Neuronal stem cell (in vitro differentiated cells): ENCODE measurements around the gene AMD1.
"Not testable (repeated sequence)": the region's sequence is repeated elsewhere in the genome, so short reads cannot be mapped to it uniquely, and the experiment has no call there.

ENCODE experiments used
- DNase-seq: peaks from one replicate; pipeline ENCODE4 v3.0.0-alpha.2; 2013; ENCODE audit warnings: low spot score
- H2AFZ ChIP-seq: one replicate; pipeline ENCODE4 v1.6.1; 2013; ENCODE audit warnings: mild to moderate bottlenecking, low read length, inconsistent platforms
- H2AK5ac ChIP-seq: 2 replicates; pipeline ENCODE4 v1.6.1; 2013; ENCODE audit warnings: low read depth, mild to moderate bottlenecking, inconsistent platforms, low read length, moderate library complexity, mixed read lengths
- H2BK120ac ChIP-seq: 2 replicates; pipeline ENCODE4 v1.6.1; 2013; ENCODE audit warnings: low read depth, mild to moderate bottlenecking, inconsistent platforms, low read length, moderate library complexity, mixed read lengths
- H2BK12ac ChIP-seq: one replicate; pipeline ENCODE4 v1.6.1; 2013; ENCODE audit warnings: low read length, inconsistent platforms
- H2BK15ac ChIP-seq: 2 replicates; pipeline ENCODE4 v1.6.1; 2013; ENCODE audit warnings: mild to moderate bottlenecking, low read length, inconsistent platforms, mixed read lengths
- H2BK5ac ChIP-seq: one replicate; pipeline ENCODE4 v1.6.1; 2013; ENCODE audit warnings: inconsistent platforms, mild to moderate bottlenecking, low read length, moderate library complexity
- H3K14ac ChIP-seq: one replicate; pipeline ENCODE4 v1.6.1; 2013; ENCODE audit warnings: low read length, inconsistent platforms
- H3K18ac ChIP-seq: 2 replicates; pipeline ENCODE4 v1.6.1; 2013; ENCODE audit warnings: low read length, inconsistent platforms
- H3K23ac ChIP-seq: 2 replicates; pipeline ENCODE4 v1.6.1; 2013; ENCODE audit warnings: low read depth, mild to moderate bottlenecking, mixed read lengths, low read length, inconsistent platforms; ENCODE audit not compliant: poor library complexity
- H3K27ac ChIP-seq: replicated peaks from 3 replicates; pipeline ENCODE4 v1.5.1; 2013; ENCODE audit warnings: low read length, inconsistent platforms
- H3K27me3 ChIP-seq, 3 experiments: 2 replicates each; pipeline ENCODE4 v1.6.1; 2013; ENCODE audit warnings: low read length in 3 of 3, mild to moderate bottlenecking in 2 of 3, inconsistent platforms in 1 of 3, low read depth in 1 of 3, mixed read lengths in 1 of 3, moderate library complexity in 1 of 3; ENCODE audit not compliant: control insufficient read depth in 3 of 3, insufficient read depth in 3 of 3
- H3K36me3 ChIP-seq, 2 donors: replicated peaks in 1 of 2; 2 replicates each; pipeline ENCODE4 v1.6.1; 2013; ENCODE audit warnings: low read length in 2 of 2; ENCODE audit not compliant: control insufficient read depth in 2 of 2, insufficient read depth in 2 of 2
- H3K4ac ChIP-seq: 2 replicates; pipeline ENCODE4 v1.6.1; 2013; ENCODE audit warnings: inconsistent platforms, mild to moderate bottlenecking, low read length, moderate library complexity
- H3K4me1 ChIP-seq, 2 donors: 1 replicate in 1 of 2; 2 replicates in 1 of 2; pipeline ENCODE4 v1.6.1; 2013; ENCODE audit warnings: low read length in 2 of 2, low read depth in 1 of 2; ENCODE audit not compliant: control insufficient read depth in 2 of 2, insufficient read depth in 1 of 2
- H3K4me2 ChIP-seq: one replicate; pipeline ENCODE4 v1.6.1; 2013; ENCODE audit warnings: mild to moderate bottlenecking, low read length, inconsistent platforms; ENCODE audit not compliant: insufficient read depth, poor library complexity, severe bottlenecking
- H3K4me3 ChIP-seq, 2 donors: 2 replicates each; pipeline ENCODE4 v1.5.1; 2013; ENCODE audit warnings: low read length in 2 of 2, mild to moderate bottlenecking in 2 of 2, inconsistent platforms in 1 of 2, moderate library complexity in 1 of 2
- H3K79me1 ChIP-seq: one replicate; pipeline ENCODE4 v1.6.1; 2013; ENCODE audit warnings: low read depth, mild to moderate bottlenecking, inconsistent platforms, low read length, moderate library complexity
- H3K9ac ChIP-seq: one replicate; pipeline ENCODE4 v1.6.1; 2013; ENCODE audit warnings: mild to moderate bottlenecking, low read depth, low read length, inconsistent platforms; ENCODE audit not compliant: poor library complexity
- H3K9me3 ChIP-seq, 2 donors: replicated peaks in 1 of 2; 2 replicates each; pipeline versions ENCODE3 to v1.6.1; 2013; ENCODE audit warnings: low read length in 2 of 2, mild to moderate bottlenecking in 2 of 2, inconsistent platforms in 1 of 2, low read depth in 1 of 2, mixed read lengths in 1 of 2, moderate library complexity in 1 of 2; ENCODE audit not compliant: control insufficient read depth in 2 of 2, insufficient read depth in 1 of 2
- H4K8ac ChIP-seq: one replicate; pipeline ENCODE4 v1.6.1; 2013; ENCODE audit warnings: low read depth, mild to moderate bottlenecking, inconsistent platforms, low read length, moderate library complexity
- H4K91ac ChIP-seq: one replicate; pipeline ENCODE4 v1.6.1; 2013; ENCODE audit warnings: low read length, low read depth, mild to moderate bottlenecking, inconsistent platforms; ENCODE audit not compliant: poor library complexity
- WGBS, 2 donors: extraction: QIAGEN DNeasy Blood & Tissue Kit; methylation state at CpG; one replicate each; pipeline ENCODE4 v1.1.7; 2013; ENCODE audit warnings: missing lambda C conversion rate in 2 of 2, mixed read lengths in 1 of 2; ENCODE audit not compliant: insufficient read length in 2 of 2, insufficient replicate concordance in 1 of 2; ENCODE audit errors: extremely low coverage in 2 of 2; 5-methylcytosine and 5-hydroxymethylcytosine counted together

AMD1 gene

GRCh38 chr6:110902091-110902490, 27.5 kb downstream of the AMD1 start:
- no peak overlapping the region for H2AK5ac ChIP-seq
- H3K18ac ChIP-seq = no peak overlapping the region
- DNase-seq = no peak
- no peak overlapping the region for H3K27ac ChIP-seq
- H3K4me2 ChIP-seq = no peak overlapping the region
- H3K4ac ChIP-seq = no peak overlapping the region
- no peak overlapping the region for H3K9ac ChIP-seq
- H3K9me3 ChIP-seq = peaks cover 3 to 15% of the 10 kb centered on the region in 2 donors
- H3K4me1 ChIP-seq = no peaks in the 10 kb centered on the region
- H2AFZ ChIP-seq = no peak overlapping the region
- H2BK12ac ChIP-seq = no peak overlapping the region
- H2BK120ac ChIP-seq = no peak overlapping the region
- H4K8ac ChIP-seq = no peak overlapping the region
- no peak overlapping the region for H3K4me3 ChIP-seq
- H3K79me1 ChIP-seq = no peaks in the 10 kb centered on the region
- H3K14ac ChIP-seq = no peak overlapping the region
- no peak overlapping the region for H3K23ac ChIP-seq
- H2BK15ac ChIP-seq = no peak overlapping the region
- no peak overlapping the region for H2BK5ac ChIP-seq
- no peaks in the 10 kb centered on the region for H3K27me3 ChIP-seq
- H3K36me3 ChIP-seq = peaks cover 1 to 20% of the 10 kb centered on the region in 2 donors
- no peak overlapping the region for H4K91ac ChIP-seq
- no CpG with 5 or more reads among the region's 8 CpGs for WGBS, 2 donors

- H2BK120ac ChIP-seq, H3K79me1 ChIP-seq, H4K8ac ChIP-seq, H4K91ac ChIP-seq, H3K4me2 ChIP-seq, H2BK12ac ChIP-seq, H3K4me3 ChIP-seq, H3K9ac ChIP-seq, H3K18ac ChIP-seq, H2BK15ac ChIP-seq, H3K27ac ChIP-seq, H3K4ac ChIP-seq, H2BK5ac ChIP-seq, H3K36me3 ChIP-seq, DNase-seq, H3K23ac ChIP-seq, H3K14ac ChIP-seq, H3K4me1 ChIP-seq, H2AFZ ChIP-seq, H2AK5ac ChIP-seq, H3K27me3 ChIP-seq: not testable (repeated sequence)
- WGBS, 2 donors = no CpG with 5 or more reads among the region's 2 CpGs
- peaks cover 3 to 15% of the 10 kb centered on the region in 2 donors for H3K9me3 ChIP-seq
Observed at GRCh38 chr6:110906273-110906672, 31.7 kb downstream of the AMD1 start.

- Histone ChIP-seq H3K18ac (no peak overlapping the region), H3K36me3 (no peaks in the 10 kb centered on the region), H3K4me1 (peaks cover 0 to 2% of the 10 kb centered on the region in 2 donors), H2BK5ac (no peak overlapping the region), H2BK120ac (no peak overlapping the region), H4K91ac (no peak overlapping the region), H4K8ac (no peak overlapping the region), H3K79me1 (no peaks in the 10 kb centered on the region), H3K27me3 (no peaks in the 10 kb centered on the region), H2AFZ (no peak overlapping the region), H3K4me3 (no peak overlapping the region), H2AK5ac (no peak overlapping the region), H2BK12ac (no peak overlapping the region), H3K4ac (no peak overlapping the region), H3K9me3 (no peaks in the 10 kb centered on the region), H3K23ac (no peak overlapping the region), H3K4me2 (no peak overlapping the region), H3K27ac (no peak overlapping the region), H3K9ac (no peak overlapping the region), H2BK15ac (no peak overlapping the region), H3K14ac (no peak overlapping the region)
- WGBS, 2 donors = no CpG with 5 or more reads among the region's 3 CpGs
- no peak for DNase-seq
Observed at GRCh38 chr6:110930781-110931180, 56.2 kb downstream of the AMD1 start.

GRCh38 chr6:110933912-110934311, 59.3 kb downstream of the AMD1 start:
- no CpG with 5 or more reads among the region's 2 CpGs for WGBS, 2 donors
- H3K27ac ChIP-seq = no peak overlapping the region
- no peak overlapping the region for H3K4me2 ChIP-seq
- H3K9ac ChIP-seq = no peak overlapping the region
- H3K4me3 ChIP-seq = no peak overlapping the region
- no peak overlapping the region for H3K23ac ChIP-seq
- no peaks in the 10 kb centered on the region for H3K79me1 ChIP-seq
- H2BK120ac ChIP-seq = no peak overlapping the region
- H2BK12ac ChIP-seq = no peak overlapping the region
- no peak overlapping the region for H3K18ac ChIP-seq
- H4K91ac ChIP-seq = no peak overlapping the region
- no peak overlapping the region for H4K8ac ChIP-seq
- no peak overlapping the region for H3K4ac ChIP-seq
- no peak overlapping the region for H2BK5ac ChIP-seq
- H3K14ac ChIP-seq = no peak overlapping the region
- H2AK5ac ChIP-seq = no peak overlapping the region
- H2BK15ac ChIP-seq = no peak overlapping the region
- H3K9me3 ChIP-seq = no peaks in the 10 kb centered on the region
- H2AFZ ChIP-seq = no peak overlapping the region
- no peaks in the 10 kb centered on the region for H3K27me3 ChIP-seq
- DNase-seq = no peak
- H3K4me1 ChIP-seq = peaks cover 0 to 2% of the 10 kb centered on the region in 2 donors
- no peaks in the 10 kb centered on the region for H3K36me3 ChIP-seq
